IMR-90 (cell line): ENCODE results near the gene EIF2S2. TPM values are rescaled to one million over a fixed set of nuclear protein-coding genes. Genes with fewer than 3 reads are reported as not detected.

Experiments
- ATAC-seq: fragments of 200-7000 bp; cut with Tn5 transposase; 2 replicates; pipeline ENCODE4 v1.9.1; 2020; ENCODE audit warnings: low read depth, mild to moderate bottlenecking, moderate library complexity
- BruUV-seq: library from RNA; stranded (reverse); fragments of 400-500 nt; replicated peaks from 2 replicates; lab custom pipeline; 2021; lab: Mats Ljungman, UMichigan
- CTCF ChIA-PET: fragments of 300-600 bp; formaldehyde crosslinking; extraction: SDS; loops from one replicate; lab custom pipeline; 2021; ENCODE audit warnings: antibody characterized with exemption; lab: Yijun Ruan, JAX
- POLR2A ChIA-PET: fragments of 300-600 bp; sonication (Branson Sonifier 250); formaldehyde crosslinking; loops from one replicate; lab custom pipeline; 2022; ENCODE audit warnings: antibody characterized with exemption; ENCODE audit not compliant: unreplicated experiment; lab: Charles Lee
- DNase-seq: peaks from one replicate; pipeline ENCODE4 v3.0.0; 2013
- H2AFZ ChIP-seq: replicated peaks from 2 replicates; pipeline ENCODE3; 2013; ENCODE audit warnings: low read length, mild to moderate bottlenecking; ENCODE audit not compliant: poor library complexity
- H2AK5ac ChIP-seq: 2 replicates; pipeline ENCODE4 v1.6.1; 2013; ENCODE audit warnings: low read depth, low read length, inconsistent platforms
- H2AK9ac ChIP-seq: replicated peaks from 2 replicates; pipeline ENCODE3; 2013; ENCODE audit warnings: mild to moderate bottlenecking, low read depth, low read length, moderate library complexity; ENCODE audit not compliant: poor library complexity
- H2BK120ac ChIP-seq: 2 replicates; pipeline ENCODE4 v1.6.1; 2013; ENCODE audit warnings: low read depth, low read length, inconsistent platforms
- H2BK15ac ChIP-seq: 3 replicates; pipeline ENCODE4 v1.6.1; 2013; ENCODE audit warnings: low read depth, low read length, inconsistent platforms
- H2BK20ac ChIP-seq: 2 replicates; pipeline ENCODE4 v1.6.1; 2013; ENCODE audit warnings: low read depth, mild to moderate bottlenecking, inconsistent platforms, low read length, moderate library complexity
- H2BK5ac ChIP-seq: 2 replicates; pipeline ENCODE4 v1.6.1; 2013; ENCODE audit warnings: mild to moderate bottlenecking, low read depth, low read length, inconsistent platforms; ENCODE audit not compliant: poor library complexity, severe bottlenecking
- H3K14ac ChIP-seq: replicated peaks from 2 replicates; pipeline ENCODE4 v1.6.1; 2013; ENCODE audit warnings: low read depth, low read length, inconsistent platforms
- H3K18ac ChIP-seq: 2 replicates; pipeline ENCODE4 v1.6.1; 2013; ENCODE audit warnings: low read depth, low read length, control low read depth
- H3K23ac ChIP-seq: 2 replicates; pipeline ENCODE4 v1.6.1; 2013; ENCODE audit warnings: low read depth, low read length, inconsistent platforms
- H3K27ac ChIP-seq: 2 replicates; pipeline ENCODE4 v1.5.1; 2013; ENCODE audit warnings: mild to moderate bottlenecking, control low read depth, low read length; ENCODE audit not compliant: insufficient read depth
- H3K27me3 ChIP-seq: 2 replicates; pipeline ENCODE4 v1.6.1; 2013; ENCODE audit warnings: low read length; ENCODE audit not compliant: control insufficient read depth, insufficient read depth
- H3K36me3 ChIP-seq: 2 replicates; pipeline ENCODE4 v1.6.1; 2013; ENCODE audit warnings: low read length, mixed read lengths; ENCODE audit not compliant: control insufficient read depth, insufficient read depth
- H3K4ac ChIP-seq: 2 replicates; pipeline ENCODE4 v1.6.1; 2013; ENCODE audit warnings: low read depth, low read length, inconsistent platforms
- H3K4me1 ChIP-seq: 2 replicates; pipeline ENCODE4 v1.6.1; 2013; ENCODE audit warnings: low read length, mixed read lengths; ENCODE audit not compliant: control insufficient read depth, insufficient read depth
- H3K4me2 ChIP-seq: 2 replicates; pipeline ENCODE4 v1.6.1; 2013; ENCODE audit warnings: low read depth, mild to moderate bottlenecking, control low read depth, low read length, moderate library complexity
- H3K4me3 ChIP-seq: 2 replicates; pipeline ENCODE4 v1.5.1; 2013; ENCODE audit warnings: low read depth, mild to moderate bottlenecking, control low read depth, low read length, moderate library complexity; ENCODE audit not compliant: insufficient read depth
- H3K56ac ChIP-seq: 2 replicates; pipeline ENCODE4 v1.6.1; 2013; ENCODE audit warnings: low read length, inconsistent platforms; ENCODE audit not compliant: insufficient read depth; ENCODE audit errors: extremely low read depth
- H3K79me1 ChIP-seq, 2 experiments: 2 replicates each; pipeline ENCODE4 v1.6.1; 2013; ENCODE audit warnings: low read length in 2 of 2, inconsistent platforms in 1 of 2, low read depth in 1 of 2
- H3K9ac ChIP-seq: 2 replicates; pipeline ENCODE4 v1.6.1; 2013; ENCODE audit warnings: low read depth, low read length, control low read depth
- H3K9me1 ChIP-seq: 2 replicates; pipeline ENCODE4 v1.6.1; 2013; ENCODE audit warnings: low read length, inconsistent platforms; ENCODE audit not compliant: insufficient read depth
- H3K9me3 ChIP-seq: 2 replicates; pipeline ENCODE4 v1.6.1; 2013; ENCODE audit warnings: low read length; ENCODE audit not compliant: control insufficient read depth, insufficient read depth
- H4K20me1 ChIP-seq: 2 replicates; pipeline ENCODE4 v1.6.1; 2013; ENCODE audit warnings: low read length, inconsistent platforms; ENCODE audit not compliant: insufficient read depth
- H4K5ac ChIP-seq: 2 replicates; pipeline ENCODE4 v1.6.1; 2013; ENCODE audit warnings: mild to moderate bottlenecking, low read depth, low read length, control low read depth
- H4K8ac ChIP-seq, 2 experiments: 2 replicates each; pipeline ENCODE4 v1.6.1; 2013; ENCODE audit warnings: low read depth in 2 of 2, low read length in 2 of 2, control low read depth in 1 of 2, inconsistent platforms in 1 of 2
- H4K91ac ChIP-seq: 2 replicates; pipeline ENCODE4 v1.6.1; 2013; ENCODE audit warnings: low read depth, low read length, inconsistent platforms; ENCODE audit not compliant: insufficient read depth
- CEBPB ChIP-seq: IDR thresholded peaks from 2 replicates; pipeline ENCODE4 v1.6.1; 2012; ENCODE audit warnings: low read depth, low read length, improper control_type of control experiment
- CHD1 ChIP-seq: IDR thresholded peaks from 2 replicates; pipeline ENCODE4 v1.6.1; 2012; ENCODE audit warnings: low read depth, low read length, improper control_type of control experiment
- FOS ChIP-seq: fragments of 150-350 bp; IDR thresholded peaks from 2 replicates; pipeline ENCODE4 v1.6.1; 2016; ENCODE audit warnings: low read depth, low read length
- MAFK ChIP-seq: IDR thresholded peaks from 2 replicates; pipeline ENCODE4 v1.6.1; 2012; ENCODE audit warnings: low read depth, low read length, improper control_type of control experiment
- MAZ ChIP-seq: IDR thresholded peaks from 2 replicates; pipeline ENCODE4 v1.6.1; 2012; ENCODE audit warnings: low read depth, mild to moderate bottlenecking, low read length, improper control_type of control experiment, moderate library complexity, borderline replicate concordance
- MXI1 ChIP-seq: IDR thresholded peaks from 2 replicates; pipeline ENCODE4 v1.6.1; 2012; ENCODE audit warnings: low read depth, mild to moderate bottlenecking, low read length, moderate library complexity, borderline replicate concordance
- NFE2L2 ChIP-seq: fragments of 150-350 bp; IDR thresholded peaks from 2 replicates; pipeline ENCODE4 v1.6.1; 2016; ENCODE audit warnings: low read depth, mild to moderate bottlenecking, low read length
- POLR2A ChIP-seq: IDR thresholded peaks from 2 replicates; pipeline ENCODE4 v1.6.1; 2012; ENCODE audit warnings: mild to moderate bottlenecking, low read depth, low read length
- RAD21 ChIP-seq: IDR thresholded peaks from 2 replicates; pipeline ENCODE4 v1.6.1; 2012; ENCODE audit warnings: low read length, improper control_type of control experiment
- RCOR1 ChIP-seq: IDR thresholded peaks from 2 replicates; pipeline ENCODE4 v1.6.1; 2012; ENCODE audit warnings: mild to moderate bottlenecking, low read length, improper control_type of control experiment; ENCODE audit not compliant: insufficient replicate concordance
- RFX5 ChIP-seq: IDR thresholded peaks from 2 replicates; pipeline ENCODE4 v1.8.0; 2012; ENCODE audit warnings: low read depth, mild to moderate bottlenecking, low read length, moderate library complexity
- SMC3 ChIP-seq: fragments of 150-350 bp; IDR thresholded peaks from 2 replicates; pipeline ENCODE4 v1.6.1; 2016; ENCODE audit warnings: low read depth, mild to moderate bottlenecking, antibody characterized with exemption, low read length, moderate library complexity
- WGBS, 2 experiments: methylation state at CpG; one replicate each; pipeline versions ENCODE4 v1.1.5 to v1.1.7; 2013; ENCODE audit warnings: missing lambda C conversion rate in 2 of 2; ENCODE audit not compliant: insufficient read length in 1 of 2; ENCODE audit errors: extremely low coverage in 2 of 2; 5-methylcytosine and 5-hydroxymethylcytosine counted together
- dilution Hi-C: fragments of 300-500 bp; cut with HindIII; formaldehyde crosslinking; loops from one replicate; pipeline ENCODE4 v1.14.3; 2018; ENCODE audit warnings: low sequenced_read_pairs; ENCODE audit not compliant: unreplicated experiment
- in situ Hi-C: fragments of 300-500 bp; cut with MboI; formaldehyde crosslinking; loops from 3 replicates; pipeline ENCODE4 v1.14.3; 2019; ENCODE audit warnings: low sequenced_read_pairs, inconsistent platforms, mixed read lengths
- intact Hi-C: fragments of 100-400 bp; cut with micrococcal nuclease; formaldehyde crosslinking; loops from 2 replicates; pipeline ENCODE4 v1.10.0; 2022
- polyA plus RNA-seq, 3 experiments: library from polyadenylated mRNA; depleted of rRNA; stranded (reverse); fragments of >200 nt; gene quantifications; 2 replicates each; pipeline ENCODE4 v1.2.3, GENCODE V29; 2012; ENCODE audit warnings: low replicate concordance in 1 of 3
- total RNA-seq: library from RNA; depleted of rRNA; stranded (reverse); fragments of >200 nt; gene quantifications from 2 replicates; pipeline ENCODE4 v1.2.3, GENCODE V29; 2012
- TF ChIP-seq, protein P1 (sequence below): fragments of 150-350 bp; IDR thresholded peaks from 2 replicates; pipeline ENCODE4 v1.6.1; 2017; ENCODE audit warnings: mild to moderate bottlenecking, antibody characterized with exemption, low read length, low read depth
- TF ChIP-seq, protein P2 (sequence below): fragments of 150-350 bp; IDR thresholded peaks from 2 replicates; pipeline ENCODE4 v1.6.1; 2016; ENCODE audit warnings: low read depth, mild to moderate bottlenecking, low read length, moderate library complexity, borderline replicate concordance
- TF ChIP-seq, protein P3 (sequence below): conservative IDR thresholded peaks from 2 replicates; pipeline ENCODE4 v1.5.1; 2012; ENCODE audit warnings: mild to moderate bottlenecking, low read depth, low read length, improper control_type of control experiment

The EIF2S2 gene
- total and polyA plus RNA-seq, 2 of the 4 experiments (the other 2 are of a cell fraction) = 61.7 to 66.9 TPM

DNA sequence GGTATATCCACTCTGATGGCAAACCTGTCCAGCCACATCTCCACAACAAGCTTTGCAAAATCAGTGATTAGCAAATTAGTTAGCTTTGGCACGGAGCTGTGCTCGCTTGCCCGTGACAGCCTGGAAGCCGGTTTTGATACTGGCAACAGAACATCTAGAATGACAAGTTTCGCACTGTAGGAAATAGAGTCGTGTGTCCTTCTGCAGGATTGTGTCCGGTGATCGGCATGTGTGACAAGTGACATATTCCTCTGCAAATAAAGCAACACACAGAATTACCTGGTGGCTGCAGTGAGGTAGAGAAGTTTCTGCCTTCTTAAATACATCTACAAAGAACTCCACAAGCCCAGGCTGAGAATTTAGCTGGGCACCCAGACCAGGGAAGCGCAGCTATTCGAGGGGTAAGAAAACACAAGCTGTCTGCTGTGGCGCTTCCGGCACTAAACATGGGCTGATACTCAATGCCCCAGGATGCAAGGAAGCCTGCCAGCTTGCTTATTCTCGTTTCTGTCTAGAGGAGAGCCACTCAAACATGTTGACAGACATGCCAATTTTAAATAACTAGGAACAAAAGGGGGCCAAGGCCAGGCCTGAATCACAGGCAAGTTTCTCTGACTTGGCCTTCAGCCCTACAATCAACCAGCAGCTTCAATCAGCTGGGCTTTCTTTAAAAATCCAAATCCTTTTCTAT is 22.2 kb downstream of the EIF2S2 start:
- Histone ChIP-seq H3K79me1 (peaks cover 44 to 70% of the 10 kb centered on the region in 2 experiments), H3K14ac (no peak overlapping the region), H3K4me2 (no peak overlapping the region), H4K5ac (no peak overlapping the region), H2BK120ac (no peak overlapping the region), H2AFZ (no peak overlapping the region), H2BK5ac (no peak overlapping the region), H2AK5ac (no peak overlapping the region), H3K27ac (no peak overlapping the region), H3K4ac (no peak overlapping the region), H4K91ac (no peak overlapping the region), H3K23ac (no peak overlapping the region), H3K4me3 (no peak overlapping the region), H3K4me1 (no peaks in the 10 kb centered on the region), H3K36me3 (peaks cover 63% of the 10 kb centered on the region), H3K56ac (no peak overlapping the region), H2AK9ac (no peak overlapping the region), H2BK15ac (no peak overlapping the region), H3K27me3 (no peaks in the 10 kb centered on the region), H3K9me1 (peaks cover 11% of the 10 kb centered on the region), H4K8ac (no peak overlapping the region), H2BK20ac (no peak overlapping the region), H3K9me3 (no peaks in the 10 kb centered on the region), H4K20me1 (peaks cover 74% of the 10 kb centered on the region), H3K18ac (no peak overlapping the region), H3K9ac (no peak overlapping the region)
- TSS peak; percentile 85 for BruUV-seq
- dilution Hi-C loops (no loop called here), intact Hi-C loops (no loop called here), in situ Hi-C loops (no loop called here)
- no peak for TF ChIP-seq CHD1
- no peak for TF ChIP-seq MAFK
- TF ChIP-seq RAD21 = no peak
- no peak for TF ChIP-seq SMC3
- TF ChIP-seq, protein P1, sequence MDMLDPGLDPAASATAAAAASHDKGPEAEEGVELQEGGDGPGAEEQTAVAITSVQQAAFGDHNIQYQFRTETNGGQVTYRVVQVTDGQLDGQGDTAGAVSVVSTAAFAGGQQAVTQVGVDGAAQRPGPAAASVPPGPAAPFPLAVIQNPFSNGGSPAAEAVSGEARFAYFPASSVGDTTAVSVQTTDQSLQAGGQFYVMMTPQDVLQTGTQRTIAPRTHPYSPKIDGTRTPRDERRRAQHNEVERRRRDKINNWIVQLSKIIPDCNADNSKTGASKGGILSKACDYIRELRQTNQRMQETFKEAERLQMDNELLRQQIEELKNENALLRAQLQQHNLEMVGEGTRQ = no peak
- TF ChIP-seq, protein P2, sequence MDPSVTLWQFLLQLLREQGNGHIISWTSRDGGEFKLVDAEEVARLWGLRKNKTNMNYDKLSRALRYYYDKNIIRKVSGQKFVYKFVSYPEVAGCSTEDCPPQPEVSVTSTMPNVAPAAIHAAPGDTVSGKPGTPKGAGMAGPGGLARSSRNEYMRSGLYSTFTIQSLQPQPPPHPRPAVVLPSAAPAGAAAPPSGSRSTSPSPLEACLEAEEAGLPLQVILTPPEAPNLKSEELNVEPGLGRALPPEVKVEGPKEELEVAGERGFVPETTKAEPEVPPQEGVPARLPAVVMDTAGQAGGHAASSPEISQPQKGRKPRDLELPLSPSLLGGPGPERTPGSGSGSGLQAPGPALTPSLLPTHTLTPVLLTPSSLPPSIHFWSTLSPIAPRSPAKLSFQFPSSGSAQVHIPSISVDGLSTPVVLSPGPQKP = no peak
- TF ChIP-seq, protein P3, sequence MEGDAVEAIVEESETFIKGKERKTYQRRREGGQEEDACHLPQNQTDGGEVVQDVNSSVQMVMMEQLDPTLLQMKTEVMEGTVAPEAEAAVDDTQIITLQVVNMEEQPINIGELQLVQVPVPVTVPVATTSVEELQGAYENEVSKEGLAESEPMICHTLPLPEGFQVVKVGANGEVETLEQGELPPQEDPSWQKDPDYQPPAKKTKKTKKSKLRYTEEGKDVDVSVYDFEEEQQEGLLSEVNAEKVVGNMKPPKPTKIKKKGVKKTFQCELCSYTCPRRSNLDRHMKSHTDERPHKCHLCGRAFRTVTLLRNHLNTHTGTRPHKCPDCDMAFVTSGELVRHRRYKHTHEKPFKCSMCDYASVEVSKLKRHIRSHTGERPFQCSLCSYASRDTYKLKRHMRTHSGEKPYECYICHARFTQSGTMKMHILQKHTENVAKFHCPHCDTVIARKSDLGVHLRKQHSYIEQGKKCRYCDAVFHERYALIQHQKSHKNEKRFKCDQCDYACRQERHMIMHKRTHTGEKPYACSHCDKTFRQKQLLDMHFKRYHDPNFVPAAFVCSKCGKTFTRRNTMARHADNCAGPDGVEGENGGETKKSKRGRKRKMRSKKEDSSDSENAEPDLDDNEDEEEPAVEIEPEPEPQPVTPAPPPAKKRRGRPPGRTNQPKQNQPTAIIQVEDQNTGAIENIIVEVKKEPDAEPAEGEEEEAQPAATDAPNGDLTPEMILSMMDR = no peak
- TF ChIP-seq RFX5 = no peak
- no peak for TF ChIP-seq MAZ
- TF ChIP-seq CEBPB = no peak
- TF ChIP-seq POLR2A = no peak
- no peak for TF ChIP-seq MXI1
- no peak for TF ChIP-seq FOS
- TF ChIP-seq NFE2L2 = no peak
- TF ChIP-seq RCOR1 = no peak
- ATAC-seq = no peak
- WGBS, 2 experiments = 100% methylated on average over 4 of the region's 13 CpGs; no CpG with 5 or more reads in 1 of the 2 experiments
- POLR2A ChIA-PET = interaction anchor here (0.7 kb wide), 1 partner anchor 160 kb away, joined by 4 read pairs; no protein-coding TSS in a partner anchor
- DNase-seq = no peak
- CTCF ChIA-PET = no interaction called here
